HCT116 (cell line): ENCODE data around the gene NDUFA11. TPM values are rescaled to one million over a fixed set of nuclear protein-coding genes. Genes with fewer than 3 reads are reported as not detected.

Experiments used
- ATAC-seq: fragments of 200-7000 bp; cut with Tn5 transposase; 2 replicates; pipeline ENCODE4 v1.9.1; 2020; ENCODE audit warnings: mild to moderate bottlenecking, moderate library complexity
- BruUV-seq: library from RNA; stranded (reverse); fragments of 400-500 nt; replicated peaks from 2 replicates; lab custom pipeline; 2021; lab: Mats Ljungman, UMichigan
- CTCF ChIA-PET: fragments of 300-600 bp; sonication (Branson Sonifier 250); formaldehyde crosslinking; loops from one replicate; lab custom pipeline; 2021; ENCODE audit warnings: antibody characterized with exemption; lab: Charles Lee
- POLR2A ChIA-PET: fragments of 300-600, 350-600 bp; sonication (Branson Sonifier 250); formaldehyde crosslinking; loops from one replicate; lab custom pipeline; 2021; ENCODE audit warnings: antibody characterized with exemption; lab: Charles Lee
- RAD21 ChIA-PET, 2 experiments: fragments of 300-600 bp; sonication (Branson Sonifier 250); formaldehyde crosslinking; loops; one replicate each; lab custom pipeline; 2023; ENCODE audit warnings: low total read pairs in 2 of 2; ENCODE audit not compliant: uncharacterized antibody in 2 of 2, unreplicated experiment in 2 of 2, low non-redundant PET in 1 of 2; lab: Charles Lee
- DNase-seq: peaks from one replicate; pipeline ENCODE4 v3.0.0-alpha.2; 2010; ENCODE audit warnings: low read depth, low spot score
- H2AFZ ChIP-seq: fragments of 200-600 bp; shearing (Covaris generic), sonication (generic); 2 replicates; pipeline ENCODE4 v1.6.1; 2017; ENCODE audit warnings: low read depth, mixed run types, mixed read lengths, antibody characterized with exemption, low read length; ENCODE audit not compliant: poor library complexity, severe bottlenecking
- H3K27ac ChIP-seq: 2 replicates; pipeline ENCODE4 v1.5.1; 2012; ENCODE audit warnings: low read depth, low read length
- H3K27me3 ChIP-seq: fragments of 200-600 bp; sonication (generic); 2 replicates; pipeline ENCODE4 v1.6.1; 2016; ENCODE audit warnings: mixed run types, low read length, mixed read lengths; ENCODE audit not compliant: insufficient read depth
- H3K36me3 ChIP-seq, 2 experiments: fragments of 200-500 bp in 1 of 2; fragments of 200-600 bp in 1 of 2; sonication (Bioruptor generic) in 1 of 2; sonication (generic) in 1 of 2; 2 replicates each; pipeline versions ENCODE4 v1.5.1 to v1.6.1; 2014 to 2016; ENCODE audit warnings: low read length in 2 of 2, inconsistent platforms in 1 of 2, mixed read lengths in 1 of 2, mixed run types in 1 of 2; ENCODE audit not compliant: insufficient read depth in 2 of 2, control insufficient read depth in 1 of 2
- H3K4me1 ChIP-seq, 2 experiments: fragments of 200-600 bp in 1 of 2; sonication (generic) in 1 of 2; 2 replicates each; pipeline versions ENCODE4 v1.5.1 to v1.6.1; 2012 to 2017; ENCODE audit warnings: low read length in 2 of 2, inconsistent platforms in 1 of 2, mild to moderate bottlenecking in 1 of 2, mixed read lengths in 1 of 2, mixed run types in 1 of 2, moderate library complexity in 1 of 2; ENCODE audit not compliant: insufficient read depth in 2 of 2, control insufficient read depth in 1 of 2
- H3K4me2 ChIP-seq: fragments of 200-600 bp; sonication (generic); 2 replicates; pipeline ENCODE4 v1.6.1; 2017; ENCODE audit warnings: mixed run types, low read length, mixed read lengths
- H3K4me3 ChIP-seq, 2 experiments: fragments of 200-600 bp in 1 of 2; sonication (generic) in 1 of 2; replicated peaks in 1 of 2; 2 replicates each; pipeline ENCODE4 v1.5.1; 2011 to 2016; ENCODE audit warnings: low read length in 2 of 2, control low read depth in 1 of 2, low read depth in 1 of 2, mild to moderate bottlenecking in 1 of 2, mixed read lengths in 1 of 2, mixed run types in 1 of 2
- H3K79me2 ChIP-seq: fragments of 200-600 bp; sonication (generic); 2 replicates; pipeline ENCODE4 v1.6.1; 2017; ENCODE audit warnings: mild to moderate bottlenecking, mixed run types, low read length, moderate library complexity, mixed read lengths; ENCODE audit not compliant: insufficient read depth
- H3K9ac ChIP-seq: fragments of 200-600 bp; sonication (generic); 2 replicates; pipeline ENCODE4 v1.6.1; 2016; ENCODE audit warnings: low read length, mixed read lengths
- H3K9me2 ChIP-seq: fragments of 200-600 bp; sonication (generic), shearing (Covaris generic); 2 replicates; pipeline ENCODE4 v1.6.1; 2017; ENCODE audit warnings: mixed run types, mild to moderate bottlenecking, moderate library complexity; ENCODE audit not compliant: insufficient read depth
- H3K9me3 ChIP-seq, 2 experiments: fragments of 200-500 bp in 1 of 2; fragments of 200-600 bp in 1 of 2; sonication (Bioruptor generic) in 1 of 2; sonication (generic) in 1 of 2; 2 replicates each; pipeline ENCODE4 v1.6.1; 2014 to 2017; ENCODE audit warnings: low read length in 2 of 2, mixed read lengths in 2 of 2, inconsistent platforms in 1 of 2, low read depth in 1 of 2, mild to moderate bottlenecking in 1 of 2, mixed run types in 1 of 2, moderate library complexity in 1 of 2; ENCODE audit not compliant: control insufficient read depth in 1 of 2, insufficient read depth in 1 of 2
- H4K20me1 ChIP-seq: fragments of 200-600 bp; sonication (generic), shearing (Covaris generic); 2 replicates; pipeline ENCODE4 v1.6.1; 2017; ENCODE audit warnings: mixed run types, mild to moderate bottlenecking, moderate library complexity; ENCODE audit not compliant: insufficient read depth
- ELF1 ChIP-seq: IDR thresholded peaks from 2 replicates; pipeline ENCODE4 v1.6.1; 2012; ENCODE audit warnings: low read depth, borderline replicate concordance
- EZH2 ChIP-seq: fragments of 200-600 bp; sonication (generic); IDR thresholded peaks from 2 replicates; pipeline ENCODE4 v1.6.1; 2017; ENCODE audit warnings: antibody characterized with exemption, mixed run types
- EZH2phosphoT487 ChIP-seq: fragments of 200-600 bp; IDR thresholded peaks from 2 replicates; pipeline ENCODE4 v1.6.1; 2018; ENCODE audit warnings: antibody characterized with exemption, borderline replicate concordance
- JUND ChIP-seq: IDR thresholded peaks from 2 replicates; pipeline ENCODE4 v1.6.1; 2012
- POLR2A ChIP-seq: IDR thresholded peaks from 2 replicates; pipeline ENCODE4 v1.7.0; 2011; ENCODE audit warnings: borderline replicate concordance; ENCODE audit not compliant: insufficient read depth, insufficient read length; ENCODE audit errors: extremely low read depth
- POLR2AphosphoS5 ChIP-seq: IDR thresholded peaks from 2 replicates; pipeline ENCODE4 v1.6.1; 2011; ENCODE audit warnings: mild to moderate bottlenecking, low read depth, low read length, moderate library complexity
- RAD21 ChIP-seq: IDR thresholded peaks from 2 replicates; pipeline ENCODE4 v1.6.1; 2012; ENCODE audit warnings: low read depth, mild to moderate bottlenecking
- SIN3A ChIP-seq: IDR thresholded peaks from 2 replicates; pipeline ENCODE4 v1.6.1; 2012; ENCODE audit warnings: low read depth
- SP1 ChIP-seq: IDR thresholded peaks from 2 replicates; pipeline ENCODE4 v1.6.1; 2012; ENCODE audit warnings: low read depth
- SRF ChIP-seq: IDR thresholded peaks from 2 replicates; pipeline ENCODE4 v1.6.1; 2012; ENCODE audit warnings: low read depth
- ZFX ChIP-seq: fragments of 450-650 bp; IDR thresholded peaks from 2 replicates; pipeline ENCODE4 v1.6.1; 2017
- ZNF274 ChIP-seq: fragments of 200-500 bp; sonication (Bioruptor generic); IDR thresholded peaks from 2 replicates; pipeline ENCODE4 v1.6.1; 2014; ENCODE audit warnings: mild to moderate bottlenecking, low read depth, low read length, inconsistent platforms
- intact Hi-C: fragments of 100-400 bp; cut with micrococcal nuclease; formaldehyde crosslinking; loops from 2 replicates; pipeline ENCODE4 v1.10.0; 2022
- total RNA-seq: library from RNA; stranded (reverse); gene quantifications from one replicate; pipeline ENCODE4 v1.2.1, GENCODE V29; 2021; ENCODE audit not compliant: unreplicated experiment
- TF ChIP-seq, protein P1 (sequence below): IDR thresholded peaks from 2 replicates; pipeline ENCODE4 v1.6.1; 2012
- TF ChIP-seq, protein P2 (sequence below): IDR thresholded peaks from 2 replicates; pipeline ENCODE4 v1.6.1; 2012; ENCODE audit warnings: low read depth
- TF ChIP-seq, protein P3 (sequence below): IDR thresholded peaks from 2 replicates; pipeline ENCODE4 v1.6.1; 2012

Gene NDUFA11
- total RNA-seq, 1 experiment from 2014 or later: 311 TPM

DNA sequence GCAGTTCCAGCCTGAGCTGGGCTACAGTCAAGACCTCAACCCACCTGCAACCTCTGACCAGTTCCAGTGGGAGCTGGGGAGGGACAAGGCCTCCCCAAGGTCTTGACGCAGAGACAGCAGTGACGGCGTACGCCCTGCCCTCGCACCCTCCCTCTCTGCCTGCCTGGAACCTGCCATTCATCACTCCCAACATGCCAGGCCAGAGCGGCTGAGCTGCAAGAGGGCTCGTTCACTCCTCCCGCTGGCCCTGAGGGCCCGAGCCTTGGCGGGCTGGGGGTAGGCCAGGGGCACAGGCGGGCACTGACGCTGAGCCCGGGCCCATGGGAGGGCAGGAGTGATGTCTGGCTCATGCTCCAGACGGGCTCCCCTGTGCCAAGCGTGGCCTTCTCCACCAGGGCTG lies 8.2 kb downstream of the NDUFA11 start:
- no peaks in the 10 kb centered on the region for H3K9me3 ChIP-seq
- H3K4me3 ChIP-seq: no peak overlapping the region
- H3K9ac ChIP-seq: no peak overlapping the region
- no peaks in the 10 kb centered on the region for H3K27me3 ChIP-seq
- no peaks in the 10 kb centered on the region for H4K20me1 ChIP-seq
- BruUV-seq: TSS peak; percentile 4
- no peaks in the 10 kb centered on the region for H3K9me2 ChIP-seq
- no peak overlapping the region for H3K27ac ChIP-seq
- H2AFZ ChIP-seq: no peak overlapping the region
- POLR2A ChIA-PET: no interaction called here
- H3K79me2 ChIP-seq: peaks cover 30% of the 10 kb centered on the region
- peaks cover 2 to 7% of the 10 kb centered on the region in 2 experiments; a peak in 2 of 4 replicates for H3K36me3 ChIP-seq
- RAD21 ChIA-PET: no interaction called here
- peaks cover 0 to 3% of the 10 kb centered on the region in 2 experiments; a peak in 1 of 4 replicates for H3K4me1 ChIP-seq
- CTCF ChIA-PET: interaction anchor here (1.0 kb wide), 1 partner anchor 91 kb away, joined by 4 read pairs; no protein-coding TSS in a partner anchor
- H3K4me2 ChIP-seq: no peak overlapping the region
- no peak for TF ChIP-seq EZH2
- no peak for TF ChIP-seq JUND
- TF ChIP-seq, protein P1, sequence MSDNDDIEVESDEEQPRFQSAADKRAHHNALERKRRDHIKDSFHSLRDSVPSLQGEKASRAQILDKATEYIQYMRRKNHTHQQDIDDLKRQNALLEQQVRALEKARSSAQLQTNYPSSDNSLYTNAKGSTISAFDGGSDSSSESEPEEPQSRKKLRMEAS: no peak
- TF ChIP-seq ZFX: no peak
- no peak for DNase-seq
- no peak for ATAC-seq
- intact Hi-C loops: no loop called here

DNA sequence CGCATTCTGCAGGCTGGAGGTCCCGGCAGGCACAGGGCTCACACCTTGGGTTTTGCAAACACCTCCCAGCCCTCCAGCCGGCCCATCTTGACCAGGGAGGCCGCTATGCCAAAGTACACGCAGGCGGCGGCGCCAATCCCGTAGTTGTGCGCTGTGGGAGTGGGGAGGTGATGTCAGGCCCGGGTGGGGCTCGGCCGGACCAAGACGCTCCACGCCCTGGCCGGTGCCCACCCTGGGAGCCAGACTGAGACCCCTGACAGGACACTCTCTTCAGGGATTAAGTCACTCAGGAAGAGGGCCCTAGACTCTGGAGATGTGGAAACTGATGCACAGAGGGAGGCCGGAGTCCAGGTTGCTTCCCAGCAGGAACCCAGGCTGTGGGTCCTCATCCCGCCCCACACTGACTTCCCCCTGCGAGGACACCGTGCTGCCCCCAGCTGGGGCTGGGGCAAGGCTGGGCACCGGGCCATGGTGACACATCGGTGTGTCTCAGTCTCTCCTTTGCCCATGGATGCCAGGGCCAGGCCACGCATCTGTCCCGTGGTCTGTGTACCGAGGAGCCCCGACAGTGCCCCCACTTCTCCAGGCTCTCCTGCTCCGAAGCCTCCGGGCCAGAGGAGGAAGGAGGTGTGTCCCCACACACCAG lies 8.8 kb downstream of the NDUFA11 start:
- no peaks in the 10 kb centered on the region for H3K9me2 ChIP-seq
- POLR2A ChIA-PET: no interaction called here
- H3K4me3 ChIP-seq: no peak overlapping the region
- peaks cover 24% of the 10 kb centered on the region for H3K79me2 ChIP-seq
- no peak overlapping the region for H2AFZ ChIP-seq
- no peak for ATAC-seq
- H3K9ac ChIP-seq: no peak overlapping the region
- BruUV-seq: no TSS peak
- no peak for DNase-seq
- TF ChIP-seq, protein P1: no peak
- no peak for TF ChIP-seq SP1
- TF ChIP-seq SRF: no peak
- no peak for TF ChIP-seq RAD21
- TF ChIP-seq, protein P2, sequence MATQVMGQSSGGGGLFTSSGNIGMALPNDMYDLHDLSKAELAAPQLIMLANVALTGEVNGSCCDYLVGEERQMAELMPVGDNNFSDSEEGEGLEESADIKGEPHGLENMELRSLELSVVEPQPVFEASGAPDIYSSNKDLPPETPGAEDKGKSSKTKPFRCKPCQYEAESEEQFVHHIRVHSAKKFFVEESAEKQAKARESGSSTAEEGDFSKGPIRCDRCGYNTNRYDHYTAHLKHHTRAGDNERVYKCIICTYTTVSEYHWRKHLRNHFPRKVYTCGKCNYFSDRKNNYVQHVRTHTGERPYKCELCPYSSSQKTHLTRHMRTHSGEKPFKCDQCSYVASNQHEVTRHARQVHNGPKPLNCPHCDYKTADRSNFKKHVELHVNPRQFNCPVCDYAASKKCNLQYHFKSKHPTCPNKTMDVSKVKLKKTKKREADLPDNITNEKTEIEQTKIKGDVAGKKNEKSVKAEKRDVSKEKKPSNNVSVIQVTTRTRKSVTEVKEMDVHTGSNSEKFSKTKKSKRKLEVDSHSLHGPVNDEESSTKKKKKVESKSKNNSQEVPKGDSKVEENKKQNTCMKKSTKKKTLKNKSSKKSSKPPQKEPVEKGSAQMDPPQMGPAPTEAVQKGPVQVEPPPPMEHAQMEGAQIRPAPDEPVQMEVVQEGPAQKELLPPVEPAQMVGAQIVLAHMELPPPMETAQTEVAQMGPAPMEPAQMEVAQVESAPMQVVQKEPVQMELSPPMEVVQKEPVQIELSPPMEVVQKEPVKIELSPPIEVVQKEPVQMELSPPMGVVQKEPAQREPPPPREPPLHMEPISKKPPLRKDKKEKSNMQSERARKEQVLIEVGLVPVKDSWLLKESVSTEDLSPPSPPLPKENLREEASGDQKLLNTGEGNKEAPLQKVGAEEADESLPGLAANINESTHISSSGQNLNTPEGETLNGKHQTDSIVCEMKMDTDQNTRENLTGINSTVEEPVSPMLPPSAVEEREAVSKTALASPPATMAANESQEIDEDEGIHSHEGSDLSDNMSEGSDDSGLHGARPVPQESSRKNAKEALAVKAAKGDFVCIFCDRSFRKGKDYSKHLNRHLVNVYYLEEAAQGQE: no peak
- no peak for TF ChIP-seq SIN3A
- TF ChIP-seq, protein P3, sequence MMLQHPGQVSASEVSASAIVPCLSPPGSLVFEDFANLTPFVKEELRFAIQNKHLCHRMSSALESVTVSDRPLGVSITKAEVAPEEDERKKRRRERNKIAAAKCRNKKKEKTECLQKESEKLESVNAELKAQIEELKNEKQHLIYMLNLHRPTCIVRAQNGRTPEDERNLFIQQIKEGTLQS: no peak
- TF ChIP-seq ELF1: no peak
- TF ChIP-seq POLR2AphosphoS5: no peak
- no peak for TF ChIP-seq EZH2phosphoT487
- TF ChIP-seq ZNF274: no peak
- TF ChIP-seq POLR2A: no peak
- CTCF ChIA-PET: interaction anchor here (1.0 kb wide), 1 partner anchor 91 kb away, joined by 4 read pairs; no protein-coding TSS in a partner anchor
- no peaks in the 10 kb centered on the region for H3K9me3 ChIP-seq
- H4K20me1 ChIP-seq: no peaks in the 10 kb centered on the region
- H3K27me3 ChIP-seq: no peaks in the 10 kb centered on the region
- no peak overlapping the region for H3K27ac ChIP-seq
- H3K36me3 ChIP-seq: peaks cover 2 to 7% of the 10 kb centered on the region in 2 experiments; a peak in 1 of 4 replicates
- RAD21 ChIA-PET: no interaction called here
- peaks cover 0 to 3% of the 10 kb centered on the region in 2 experiments; a peak in 1 of 4 replicates for H3K4me1 ChIP-seq
- intact Hi-C loops: no loop called here
- H3K4me2 ChIP-seq: no peak overlapping the region
